GM20431 (cell line): ENCODE measurements around the gene HLCS.

ENCODE experiments used
- in situ Hi-C: fragments of 300-500 bp; cut with MseI, MboI; formaldehyde crosslinking; loops from one replicate; pipeline ENCODE4 v1.15.0; 2020; ENCODE audit warnings: low sequenced_read_pairs; ENCODE audit not compliant: unreplicated experiment

HLCS gene

GRCh38 chr21:36791695-36792470, 174.6 kb downstream of the HLCS start:
- in situ Hi-C loops = no loop called here

- in situ Hi-C loops = no loop called here
Measured at GRCh38 chr21:36791180-36791579, 175.3 kb downstream of the HLCS start.

GRCh38 chr21:36790616-36791015, 175.9 kb downstream of the HLCS start:
- in situ Hi-C loops = no loop called here

- in situ Hi-C loops = no loop called here
Measured at GRCh38 chr21:36788120-36788638, 178.3 kb downstream of the HLCS start.

GRCh38 chr21:36786186-36786585, 180.3 kb downstream of the HLCS start:
- in situ Hi-C loops = no loop called here

GRCh38 chr21:36785615-36786014, 180.9 kb downstream of the HLCS start:
- in situ Hi-C loops = no loop called here

GRCh38 chr21:36784947-36785346, 181.5 kb downstream of the HLCS start:
- in situ Hi-C loops = no loop called here

GRCh38 chr21:36783612-36784374, 182.7 kb downstream of the HLCS start:
- in situ Hi-C loops = no loop called here

- in situ Hi-C loops = no loop called here
Measured at GRCh38 chr21:36780861-36781260, 185.6 kb downstream of the HLCS start.

GRCh38 chr21:36776981-36777617, 189.4 kb downstream of the HLCS start:
- in situ Hi-C loops = no loop called here

GRCh38 chr21:36773995-36774394, 192.5 kb downstream of the HLCS start:
- in situ Hi-C loops = no loop called here

- in situ Hi-C loops = no loop called here
Measured at GRCh38 chr21:36773117-36773516, 193.4 kb downstream of the HLCS start.

GRCh38 chr21:36769051-36769839, 197.2 kb downstream of the HLCS start:
- in situ Hi-C loops = no loop called here

GRCh38 chr21:36768496-36768895, 198.0 kb downstream of the HLCS start:
- in situ Hi-C loops = no loop called here

- in situ Hi-C loops = no loop called here
Measured at GRCh38 chr21:36767096-36767495, 199.4 kb downstream of the HLCS start.

GRCh38 chr21:36766511-36766910, 200.0 kb downstream of the HLCS start:
- in situ Hi-C loops = no loop called here

- in situ Hi-C loops = no loop called here
Measured at GRCh38 chr21:36765229-36765628, 201.2 kb downstream of the HLCS start.

GRCh38 chr21:36763305-36763704, 203.2 kb downstream of the HLCS start:
- in situ Hi-C loops = no loop called here

GRCh38 chr21:36762642-36763041, 203.8 kb downstream of the HLCS start:
- in situ Hi-C loops = no loop called here

GRCh38 chr21:36761685-36762084, 204.8 kb downstream of the HLCS start:
- in situ Hi-C loops = no loop called here
